Endometrial microvascular endothelial cells (primary cell): Measurements from ENCODE around the gene MPPED1. TPM values are rescaled to one million over a fixed set of nuclear protein-coding genes. Genes with fewer than 3 reads are reported as not detected.

Source experiments
- in situ Hi-C: cut with HindIII; loops from 2 replicates; pipeline ENCODE4 v1.10.0; 2017; ENCODE audit warnings: low sequenced_read_pairs, low pct_unique_long_range_greater_than_20kb; ENCODE audit errors: inconsistent ontology term
- total RNA-seq: library from RNA; depleted of rRNA; stranded (reverse); fragments of >200 nt; gene quantifications from one replicate; pipeline ENCODE4 v1.2.3, GENCODE V29; 2015; ENCODE audit errors: inconsistent ontology term

Gene MPPED1
- total RNA-seq, 1 donor from 2014 or later = 0.19 TPM

DNA sequence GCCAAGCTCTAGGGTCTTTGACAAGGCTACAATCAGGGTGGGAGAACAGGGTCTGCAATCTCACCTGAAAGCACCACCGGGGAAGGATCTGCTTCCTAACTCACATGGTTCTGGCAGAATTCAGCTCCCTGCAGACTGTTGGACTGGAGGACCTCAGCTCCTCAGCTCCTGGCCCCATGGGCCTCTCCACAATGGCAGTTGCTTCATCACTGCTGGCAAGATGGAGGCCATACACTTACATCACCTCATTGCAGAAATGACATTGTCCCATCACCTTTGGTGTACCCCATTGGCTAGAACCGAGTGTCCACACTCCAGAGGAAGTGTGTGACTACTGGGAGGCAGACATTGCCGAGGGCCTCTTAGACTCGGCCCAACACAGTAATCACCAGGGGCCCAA is 20.9 kb upstream of the MPPED1 start:
- in situ Hi-C loops = no loop called here

DNA sequence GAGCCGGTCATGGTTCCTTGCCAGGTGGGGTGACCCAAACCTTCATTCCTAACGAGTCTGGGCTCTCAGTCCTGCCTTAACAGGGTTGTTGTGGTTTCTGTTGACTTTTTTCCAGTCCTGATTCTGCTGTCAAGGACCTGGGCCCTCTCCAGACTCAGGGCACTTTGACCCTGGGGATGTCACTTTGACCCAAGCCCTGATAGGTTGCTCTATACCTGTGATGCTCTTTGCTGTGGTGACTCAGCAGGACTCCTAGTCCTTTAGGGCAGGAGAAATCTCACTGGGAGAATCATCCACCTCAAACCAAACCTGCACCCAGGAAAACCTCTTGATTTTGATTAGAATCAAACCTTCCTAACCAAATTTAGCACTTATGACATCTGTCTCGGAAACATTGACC is 20.5 kb upstream of the MPPED1 start:
- in situ Hi-C loops = no loop called here

DNA sequence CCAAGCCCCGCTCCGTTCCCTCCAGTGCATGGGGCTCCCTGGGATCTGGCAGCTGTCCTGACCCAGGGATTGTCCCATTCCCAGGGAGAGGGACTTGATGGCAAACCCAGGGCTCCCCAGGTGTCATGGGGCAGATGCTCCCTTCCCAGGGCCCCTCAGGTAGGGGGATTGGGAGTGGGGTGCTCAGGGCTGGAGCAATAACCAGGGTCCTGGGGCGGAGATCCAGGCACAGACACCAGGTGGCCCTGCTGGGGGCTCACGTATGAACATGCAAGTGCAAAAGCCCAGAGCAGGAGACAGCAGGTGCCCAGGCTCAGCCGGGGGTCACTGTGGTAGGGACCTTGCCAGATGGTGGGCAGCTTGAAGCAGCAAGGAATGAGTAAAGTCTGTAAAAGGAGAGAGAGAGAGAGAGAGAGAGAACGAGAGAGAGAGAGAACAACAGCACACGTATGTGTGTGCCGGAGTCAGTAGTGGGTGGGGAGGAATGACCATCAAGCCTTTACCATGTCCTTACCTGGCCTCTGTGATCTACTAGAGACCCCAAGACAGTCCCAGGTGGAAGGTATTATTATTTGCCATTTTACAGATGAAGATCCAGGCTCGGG is 19.3 kb upstream of the MPPED1 start:
- in situ Hi-C loops = no loop called here

DNA sequence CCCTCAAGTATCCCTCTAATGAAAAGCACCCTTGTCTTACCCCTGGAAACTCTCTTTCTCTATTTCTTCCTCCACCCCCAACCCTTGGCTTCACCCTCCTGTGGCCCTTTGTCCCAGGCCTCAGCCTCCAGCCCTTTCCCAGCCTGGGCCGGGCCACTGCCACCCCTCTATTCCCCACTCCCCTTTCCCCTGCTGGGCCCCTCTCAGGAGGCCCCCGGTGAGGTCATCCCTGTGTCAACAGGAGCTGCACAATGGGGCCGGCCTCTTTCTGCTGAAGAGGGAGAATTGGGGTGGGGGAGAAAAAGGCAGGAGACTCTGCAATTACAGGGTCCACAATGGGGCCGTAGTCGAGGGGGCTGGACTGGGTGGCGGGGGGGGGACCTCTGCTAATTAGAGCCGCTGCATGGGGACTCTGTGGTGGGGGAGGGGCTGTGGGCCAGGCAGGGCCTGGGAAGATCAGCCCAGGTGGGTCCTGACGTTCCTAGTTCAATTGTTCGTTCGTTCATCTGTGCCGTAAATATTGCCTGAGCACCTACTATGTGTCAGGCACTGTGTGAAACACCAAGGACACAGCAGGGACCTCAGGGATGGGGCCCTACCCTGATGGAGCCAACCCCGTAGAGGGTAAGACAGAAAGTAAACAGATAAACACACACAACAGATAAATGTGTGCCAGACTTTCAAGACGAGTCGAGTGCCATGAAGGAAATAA is 18.5 kb upstream of the MPPED1 start:
- in situ Hi-C loops = no loop called here

DNA sequence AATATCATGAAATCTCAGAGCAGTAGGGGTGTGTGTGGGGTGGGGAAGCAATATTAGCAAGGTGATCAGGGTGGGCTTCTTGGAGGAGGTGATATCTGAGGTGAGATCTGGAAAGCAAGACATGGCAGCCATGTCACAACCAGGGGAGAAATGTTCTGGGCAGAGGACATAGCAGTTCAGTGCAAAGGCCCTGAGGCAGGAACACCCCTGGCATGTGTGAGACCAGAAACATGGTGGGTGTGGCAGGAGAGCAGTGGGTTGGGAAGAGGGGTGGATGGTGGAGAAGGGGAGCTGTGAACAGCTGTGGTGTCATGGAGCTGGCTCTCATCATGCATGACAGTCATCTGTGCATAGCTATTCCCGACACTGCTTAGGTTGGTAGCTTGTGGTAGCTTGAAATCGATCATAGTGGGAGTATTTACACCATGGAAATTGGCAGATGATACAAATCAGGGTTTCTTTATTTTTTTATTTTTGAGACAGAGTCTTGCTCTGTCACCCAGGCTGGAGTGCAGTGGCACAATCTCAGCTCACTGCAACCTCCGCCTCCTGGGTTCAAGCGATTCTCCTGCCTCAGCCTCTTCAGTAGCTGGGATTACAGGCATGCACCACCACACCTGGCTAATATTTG is 17.9 kb upstream of the MPPED1 start:
- in situ Hi-C loops = no loop called here

DNA sequence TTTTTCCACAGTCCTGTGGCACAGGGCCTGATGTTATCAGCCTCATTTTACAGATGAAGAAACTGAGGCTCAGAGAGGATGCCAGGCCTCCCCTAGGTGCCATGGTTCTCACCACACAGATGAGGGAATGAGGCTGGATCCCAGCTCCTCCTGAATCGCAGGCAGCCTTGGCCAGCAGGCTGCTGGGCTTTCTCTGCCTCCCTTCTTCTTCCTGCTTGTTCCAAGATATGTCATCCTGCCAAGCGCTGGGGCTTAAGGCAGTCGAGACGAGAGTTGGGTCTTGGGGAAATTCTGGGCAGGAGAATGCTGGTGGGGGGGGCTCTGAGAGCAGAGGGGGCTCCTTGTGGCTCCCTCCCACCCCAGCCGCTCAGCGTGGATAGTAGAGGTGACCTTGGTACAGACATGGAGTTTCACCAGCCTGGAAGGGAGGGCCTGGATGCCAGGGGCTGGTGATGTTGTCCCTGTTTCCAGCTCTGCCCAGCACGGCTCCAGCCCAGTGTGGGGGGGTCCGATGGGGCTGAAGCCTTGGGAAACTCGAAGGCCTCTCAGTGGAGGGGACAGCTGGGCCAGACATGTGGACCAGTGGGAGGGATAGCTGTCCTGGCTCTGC is 16.6 kb upstream of the MPPED1 start:
- in situ Hi-C loops = no loop called here

DNA sequence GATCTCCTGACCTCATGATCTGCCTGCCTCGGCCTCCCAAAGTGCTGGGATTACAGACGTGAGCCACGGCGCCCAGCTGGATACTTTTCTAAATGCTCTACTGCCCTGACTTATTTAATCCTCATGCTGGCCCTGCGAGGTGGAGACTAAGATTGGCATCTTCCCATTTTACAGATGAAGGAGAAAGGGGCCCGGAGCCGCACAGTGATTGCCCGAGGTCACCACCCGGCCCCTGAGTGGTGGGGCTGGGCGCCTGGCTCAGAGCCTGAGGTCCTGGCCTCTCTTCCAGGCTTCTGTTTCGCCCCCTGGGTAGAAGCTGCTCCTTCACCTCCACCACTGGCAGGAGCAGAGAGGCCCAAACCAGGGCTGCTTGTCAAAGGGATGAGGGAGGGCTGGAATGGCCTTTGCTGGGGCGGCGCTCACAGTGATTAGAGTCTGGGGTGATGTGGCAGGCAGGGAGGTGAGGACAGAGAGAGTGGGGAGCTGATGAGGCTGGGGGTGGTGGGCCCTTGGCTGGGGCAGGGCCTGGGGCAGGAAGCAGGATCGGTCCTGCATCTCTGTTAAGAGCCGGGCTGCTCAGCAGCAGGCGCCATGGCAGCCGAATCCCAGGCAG is 15.4 kb upstream of the MPPED1 start:
- in situ Hi-C loops = no loop called here

DNA sequence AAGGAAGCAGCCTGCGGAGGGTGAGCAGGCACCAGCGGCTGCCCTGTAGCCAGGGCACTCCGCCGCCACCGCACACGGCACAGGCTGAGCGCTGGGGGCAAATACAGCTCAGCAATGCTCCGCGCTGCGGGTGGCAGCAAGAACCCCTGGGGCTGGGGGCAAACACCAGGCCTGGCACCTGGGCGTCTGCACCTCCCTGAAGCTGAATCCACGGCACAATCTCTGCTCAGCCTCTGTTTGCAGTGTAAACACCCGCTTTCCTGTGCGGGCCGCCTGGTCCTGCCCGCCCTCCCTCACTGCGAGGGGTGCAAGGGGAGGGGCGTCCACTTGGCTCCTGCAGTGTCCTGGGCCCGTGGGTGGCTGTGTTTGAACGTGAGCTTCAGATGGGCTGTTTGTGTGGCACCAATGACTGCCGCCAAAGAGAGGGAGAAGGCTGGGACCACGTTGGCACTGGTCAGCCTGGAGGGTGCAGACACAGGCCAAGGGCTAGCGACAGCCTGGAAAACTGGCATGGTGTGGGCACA is 14.8 kb upstream of the MPPED1 start:
- in situ Hi-C loops = no loop called here

DNA sequence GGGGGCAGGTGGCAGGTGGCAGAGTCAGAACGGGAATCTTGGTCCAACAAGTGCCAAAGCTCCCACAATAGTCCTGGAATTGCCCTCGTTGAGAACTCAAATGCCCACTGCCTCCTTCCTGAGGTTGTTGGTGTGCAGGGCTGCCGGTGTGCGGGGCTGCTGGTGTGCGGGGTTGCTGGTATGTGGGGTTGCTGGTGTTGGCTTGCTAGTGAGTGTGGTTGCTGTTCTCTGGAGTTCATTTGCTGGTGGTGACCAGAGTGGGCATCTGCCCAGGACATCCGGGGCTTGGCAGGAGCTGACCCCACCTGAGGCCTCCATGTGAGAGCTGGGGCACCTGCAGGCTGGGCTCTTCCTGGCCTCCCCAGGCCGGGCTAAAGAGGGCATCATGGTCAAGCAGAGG is 14.0 kb upstream of the MPPED1 start:
- in situ Hi-C loops = no loop called here

DNA sequence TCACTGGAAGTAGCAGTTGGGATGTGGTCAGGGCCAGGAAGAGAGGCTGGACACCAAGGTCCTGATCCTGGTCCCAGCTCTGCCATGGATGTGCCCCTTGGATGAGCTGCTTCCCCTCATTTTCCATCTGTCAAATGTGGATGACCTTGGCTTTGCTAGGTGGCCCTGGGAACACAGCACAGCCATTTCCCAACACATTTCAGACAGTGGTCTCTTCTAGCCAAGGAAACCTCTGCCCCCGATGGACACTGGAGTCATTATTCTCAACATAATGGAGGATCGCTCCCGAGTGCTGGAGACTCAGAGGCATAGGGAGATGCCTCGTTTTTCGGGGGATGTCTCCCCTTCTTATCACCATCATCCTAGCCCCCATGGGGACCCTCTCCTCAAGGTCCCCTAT is 13.6 kb upstream of the MPPED1 start:
- in situ Hi-C loops = no loop called here

DNA sequence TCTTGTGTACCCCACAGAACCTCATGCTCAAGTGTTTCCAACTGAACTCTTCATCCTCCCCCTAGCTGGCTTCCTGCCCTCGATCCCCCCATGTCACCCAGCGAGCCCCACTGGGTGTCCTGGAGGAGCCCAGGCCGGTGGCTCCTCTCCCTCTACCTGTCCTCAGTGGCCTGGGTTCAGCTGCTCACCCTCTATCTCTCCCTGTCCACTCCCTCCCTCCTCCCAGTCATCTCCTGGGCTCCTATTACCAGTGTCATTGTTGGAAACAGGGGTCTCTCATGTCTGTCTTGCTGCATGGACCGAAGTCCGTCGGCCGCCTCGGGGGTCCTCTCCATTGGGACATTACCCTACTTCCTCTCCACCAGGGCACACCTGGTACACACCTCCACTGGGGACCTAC is 12.9 kb upstream of the MPPED1 start:
- in situ Hi-C loops = no loop called here

DNA sequence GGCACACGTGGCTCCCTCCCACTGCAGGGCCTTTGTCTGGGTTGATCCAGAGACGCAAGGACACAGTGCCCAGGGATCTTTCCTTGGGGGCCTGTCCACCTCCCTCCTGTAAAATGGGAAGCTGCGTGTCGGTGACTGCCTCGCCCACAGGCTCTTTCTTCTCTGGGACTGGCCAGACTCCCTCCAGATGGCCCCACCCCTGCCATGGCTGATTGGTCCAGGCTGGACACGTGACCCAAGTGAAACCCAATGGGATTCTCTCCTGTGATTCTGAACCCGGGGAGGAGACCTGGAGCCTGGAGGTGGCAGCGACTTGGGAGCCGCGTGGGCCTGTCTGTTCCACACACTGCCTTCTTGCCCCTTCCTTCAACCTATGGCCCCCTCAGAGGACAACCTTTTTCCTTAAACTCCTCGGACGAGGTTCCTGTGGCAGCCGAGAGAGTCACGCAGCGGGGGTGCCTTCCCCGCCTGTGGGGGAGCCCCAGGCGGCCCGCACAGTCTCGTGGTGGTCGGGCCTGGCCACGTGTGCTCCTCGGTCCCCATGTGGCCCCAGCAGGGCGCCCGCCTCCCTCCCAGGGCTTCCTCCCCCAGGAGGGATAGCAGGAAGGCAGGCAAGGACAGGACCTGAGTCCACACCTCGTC is 12.4 kb upstream of the MPPED1 start:
- in situ Hi-C loops = no loop called here

DNA sequence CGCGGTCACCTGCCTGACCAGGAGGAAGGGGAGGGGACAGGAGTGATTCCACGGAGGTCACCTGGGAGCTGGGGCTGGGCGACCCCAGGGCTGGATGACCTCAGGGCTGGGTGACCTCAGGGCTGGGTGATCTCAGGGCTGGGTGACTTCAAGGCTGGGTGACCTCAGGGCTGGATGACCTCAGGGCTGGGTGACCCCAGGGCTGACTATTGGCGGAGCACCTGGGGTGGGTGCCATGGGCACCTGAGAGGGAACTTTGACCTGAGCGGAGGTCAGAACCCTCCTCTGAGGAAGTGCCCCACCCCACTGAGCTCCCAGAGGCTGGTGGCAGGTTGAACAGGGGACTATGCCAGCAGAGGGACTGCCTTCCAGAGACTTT is 11.8 kb upstream of the MPPED1 start:
- in situ Hi-C loops = no loop called here

DNA sequence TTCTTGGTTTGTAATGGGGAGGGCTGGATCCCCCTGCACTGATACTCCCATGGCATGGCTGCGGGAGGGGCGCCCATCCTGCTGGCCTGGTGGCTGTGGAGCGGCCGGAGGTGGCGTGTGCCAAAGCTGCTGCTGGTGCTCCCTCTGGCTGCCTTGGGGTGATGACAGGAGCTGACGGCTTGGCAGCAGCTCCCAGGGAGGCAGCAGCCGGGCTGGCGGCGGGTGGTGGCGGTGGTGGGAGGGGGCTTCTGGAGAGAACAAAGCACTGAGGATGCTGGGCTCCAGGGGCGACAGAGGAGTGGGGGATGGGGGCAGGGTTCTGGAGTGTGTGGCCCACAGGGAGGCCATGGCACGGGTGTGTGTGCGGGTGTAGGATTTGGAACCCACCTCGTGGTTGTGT is 11.4 kb upstream of the MPPED1 start:
- in situ Hi-C loops = no loop called here

DNA sequence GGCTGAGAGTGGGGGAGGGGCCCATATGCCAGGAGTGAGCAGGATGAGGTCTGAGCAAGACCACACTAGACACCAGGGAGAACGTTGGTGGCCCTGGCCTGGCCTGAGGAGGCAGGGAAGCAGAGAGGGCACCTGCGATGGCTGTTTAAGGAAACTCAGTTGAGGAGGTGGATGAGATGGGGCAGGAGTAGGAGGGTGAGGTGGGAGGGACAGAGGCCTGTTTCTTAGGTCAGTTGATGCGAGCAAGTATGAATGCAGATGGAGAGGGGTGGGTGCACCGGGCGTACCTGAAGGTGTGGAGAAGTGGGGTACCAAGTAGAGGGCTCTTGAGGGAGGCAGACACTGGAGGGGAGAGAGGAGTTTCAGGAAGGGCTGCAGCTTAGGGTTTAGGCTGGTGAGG is 10.6 kb upstream of the MPPED1 start:
- in situ Hi-C loops = no loop called here

DNA sequence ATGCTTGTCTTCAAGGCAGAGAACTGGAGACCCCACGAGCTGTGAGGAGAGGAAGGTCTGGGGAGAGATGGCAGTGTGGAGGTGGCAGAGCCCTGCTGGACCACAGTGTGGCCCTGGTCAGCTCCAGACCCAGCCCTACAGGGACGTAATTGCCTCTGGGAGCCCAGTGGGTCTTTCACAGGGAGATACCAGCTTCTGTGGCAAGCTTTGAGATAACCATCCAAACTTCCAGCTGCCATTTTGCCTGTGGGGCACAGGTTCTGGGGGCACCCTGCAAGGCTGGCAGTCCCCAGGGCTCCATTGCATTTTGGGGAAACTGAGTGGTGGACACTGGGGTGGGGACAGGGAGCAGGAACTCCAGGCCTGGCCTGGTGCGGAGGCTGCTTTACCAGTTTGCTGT is 10.2 kb upstream of the MPPED1 start:
- in situ Hi-C loops = no loop called here

DNA sequence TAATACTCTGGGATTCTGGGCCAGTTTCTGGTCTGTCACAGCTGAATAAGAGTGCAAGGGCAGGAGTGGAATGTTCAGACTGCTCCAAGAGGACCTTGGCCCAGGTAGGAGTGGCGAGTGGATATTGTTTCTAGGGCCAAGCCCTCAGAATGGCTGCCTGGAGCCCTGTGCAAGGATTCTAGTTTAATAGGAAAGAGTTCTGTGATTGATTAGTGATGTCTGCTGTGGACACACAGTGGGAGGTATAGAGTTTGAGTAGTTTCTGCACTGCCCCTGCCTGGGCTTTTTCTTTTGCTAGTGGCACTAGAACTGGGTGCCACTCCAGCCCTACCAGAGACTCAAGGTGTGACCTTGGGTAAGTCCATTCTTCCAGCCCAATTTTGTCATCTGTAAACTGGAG is 9.7 kb upstream of the MPPED1 start:
- in situ Hi-C loops = no loop called here

DNA sequence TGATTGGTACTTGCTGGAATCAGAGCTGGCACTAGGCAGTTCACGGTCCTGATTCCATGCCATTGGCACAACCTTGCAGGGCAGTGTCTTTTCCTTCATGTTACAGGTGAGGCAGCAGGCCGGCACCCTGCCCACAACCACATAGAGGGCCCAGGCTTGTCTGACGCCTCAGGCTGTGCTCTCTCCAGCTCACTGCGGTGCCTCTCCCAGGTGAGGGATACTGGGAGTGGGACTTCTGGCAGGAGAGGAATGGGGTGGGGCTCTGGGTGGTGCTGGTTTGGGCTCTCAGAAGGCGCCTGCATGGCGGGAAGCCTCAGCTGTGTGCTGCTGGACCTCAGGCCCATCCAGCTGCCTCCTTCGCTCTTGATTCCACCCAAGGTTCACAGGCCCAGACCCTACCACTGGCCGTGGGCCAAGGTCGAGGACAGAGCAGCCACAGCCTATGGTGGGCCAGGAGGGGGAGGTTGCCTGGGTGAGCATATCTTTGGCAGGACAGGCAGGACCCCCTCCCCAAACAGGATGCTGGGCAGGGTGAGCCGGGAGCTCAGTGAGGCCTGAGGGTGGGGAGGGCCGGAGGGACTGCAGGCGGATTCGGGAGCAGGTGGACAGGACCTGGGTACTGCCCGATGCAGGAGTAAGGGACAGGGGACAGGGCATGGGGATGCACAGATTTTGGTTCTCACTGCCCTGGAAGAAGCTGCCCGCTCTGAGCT is 7.0 kb upstream of the MPPED1 start:
- in situ Hi-C loops = no loop called here
